ENCODE measurements around the gene NCKAP5.

The NCKAP5 gene

GRCh38 chr2:133418671-133419070, 149.6 kb downstream of the NCKAP5 start:
- DNase-seq, result no peak

- no peak for DNase-seq
Measured at GRCh38 chr2:133418021-133418420, 150.2 kb downstream of the NCKAP5 start.

GRCh38 chr2:133417415-133417814, 150.8 kb downstream of the NCKAP5 start:
- no peak for DNase-seq

- no peak for DNase-seq
Measured at GRCh38 chr2:133416736-133417135, 151.5 kb downstream of the NCKAP5 start.

- DNase-seq, result no peak
Measured at GRCh38 chr2:133416146-133416545, 152.1 kb downstream of the NCKAP5 start.

- DNase-seq, result no peak
Measured at GRCh38 chr2:133415210-133415876, 152.9 kb downstream of the NCKAP5 start.

GRCh38 chr2:133414486-133415209, 153.6 kb downstream of the NCKAP5 start:
- DNase-seq, result no peak

- DNase-seq, result no peak
Measured at GRCh38 chr2:133413863-133414262, 154.4 kb downstream of the NCKAP5 start.

GRCh38 chr2:133412694-133413093, 155.6 kb downstream of the NCKAP5 start:
- no peak for DNase-seq

- DNase-seq, result no peak
Measured at GRCh38 chr2:133411857-133412256, 156.4 kb downstream of the NCKAP5 start.

GRCh38 chr2:133411101-133411500, 157.2 kb downstream of the NCKAP5 start:
- DNase-seq, result no peak

GRCh38 chr2:133409581-133410285, 158.5 kb downstream of the NCKAP5 start:
- DNase-seq, result no peak

- no peak for DNase-seq
Measured at GRCh38 chr2:133408671-133409070, 159.6 kb downstream of the NCKAP5 start.

- DNase-seq, result no peak
Measured at GRCh38 chr2:133407341-133407740, 160.9 kb downstream of the NCKAP5 start.

- DNase-seq, result no peak
Measured at GRCh38 chr2:133405252-133405651, 163.0 kb downstream of the NCKAP5 start.

- DNase-seq, result no peak
Measured at GRCh38 chr2:133400411-133400810, 167.9 kb downstream of the NCKAP5 start.

GRCh38 chr2:133393895-133394294, 174.4 kb downstream of the NCKAP5 start:
- no peak for DNase-seq

GRCh38 chr2:133390156-133390555, 178.1 kb downstream of the NCKAP5 start:
- DNase-seq, result no peak

- no peak for DNase-seq
Measured at GRCh38 chr2:133389569-133389968, 178.7 kb downstream of the NCKAP5 start.

GRCh38 chr2:133382566-133382965, 185.7 kb downstream of the NCKAP5 start:
- DNase-seq, result no peak

GRCh38 chr2:133380991-133381390, 187.3 kb downstream of the NCKAP5 start:
- no peak for DNase-seq

- DNase-seq, result no peak
Measured at GRCh38 chr2:133378928-133379549, 189.2 kb downstream of the NCKAP5 start.

GRCh38 chr2:133378386-133378785, 189.9 kb downstream of the NCKAP5 start:
- no peak for DNase-seq

GRCh38 chr2:133377599-133377998, 190.7 kb downstream of the NCKAP5 start:
- DNase-seq, result no peak
